GM04503 (cell line): ENCODE data around the gene HSPA12B.

ENCODE experiments used
- DNase-seq: peaks from one replicate; pipeline ENCODE4 v3.0.0-alpha.2; 2012; ENCODE audit warnings: low read depth

Gene HSPA12B

DNA sequence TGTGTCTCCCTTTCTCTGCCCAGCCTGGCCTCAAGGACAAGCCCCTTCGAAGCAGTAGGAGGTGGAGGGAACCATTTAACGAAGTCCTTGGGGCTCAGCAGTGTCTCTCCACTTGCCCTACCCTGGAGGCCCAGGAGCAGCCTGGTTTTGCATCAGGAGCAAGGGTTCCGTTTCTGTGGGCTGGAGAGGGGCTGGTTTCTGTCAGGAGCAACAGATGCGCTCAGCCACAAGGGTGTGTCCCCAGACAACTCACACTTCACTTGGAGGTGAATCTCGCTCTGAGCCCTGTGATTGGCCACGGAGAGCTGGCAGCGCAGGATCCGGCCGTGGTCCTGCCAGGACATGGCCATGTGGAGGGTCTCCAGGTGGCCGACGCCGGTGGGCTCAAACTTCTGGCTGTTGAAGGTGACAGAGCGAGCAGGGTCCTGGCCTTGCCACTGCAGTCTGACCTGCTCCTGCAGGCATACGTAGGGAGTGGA lies 27.0 kb upstream of the HSPA12B start:
- DNase-seq = no peak

DNA sequence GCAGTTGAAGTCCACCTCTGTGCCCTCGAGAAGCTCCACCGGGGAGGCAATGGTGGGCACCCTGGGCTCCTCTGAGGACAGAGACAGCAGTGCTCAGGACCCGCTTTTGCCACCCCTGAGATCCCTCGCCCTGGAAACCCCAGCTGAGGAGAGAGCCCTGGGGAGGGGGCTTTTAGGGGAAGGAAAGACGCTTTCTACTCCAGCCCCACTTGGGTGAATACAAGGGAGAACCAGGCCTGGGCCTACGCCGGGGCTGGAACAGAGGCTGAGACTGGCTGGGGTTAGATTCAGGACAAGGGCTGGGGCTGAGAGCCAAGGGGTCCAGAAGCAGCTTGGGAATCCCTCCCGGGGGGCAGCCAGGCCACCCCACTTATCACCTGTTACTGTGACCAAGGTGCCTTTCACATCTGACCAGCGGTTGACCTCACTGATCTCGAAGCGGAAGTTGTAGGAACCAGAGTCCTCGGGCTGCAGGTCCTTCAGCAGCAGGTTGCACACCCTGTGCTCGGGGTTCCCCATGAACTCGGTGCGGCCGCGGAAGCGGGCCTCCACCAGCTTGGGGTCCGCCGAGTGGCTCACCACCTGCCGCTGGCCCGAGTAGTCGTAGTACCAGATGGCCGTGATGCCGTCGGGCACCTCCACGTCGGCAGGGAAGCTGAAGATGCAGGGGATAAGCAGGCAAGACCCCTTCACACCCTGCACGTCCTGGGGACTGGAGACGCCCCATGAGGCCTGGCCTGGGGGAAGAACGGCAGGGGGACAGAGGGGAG lies 26.3 kb upstream of the HSPA12B start:
- DNase-seq = no peak

DNA sequence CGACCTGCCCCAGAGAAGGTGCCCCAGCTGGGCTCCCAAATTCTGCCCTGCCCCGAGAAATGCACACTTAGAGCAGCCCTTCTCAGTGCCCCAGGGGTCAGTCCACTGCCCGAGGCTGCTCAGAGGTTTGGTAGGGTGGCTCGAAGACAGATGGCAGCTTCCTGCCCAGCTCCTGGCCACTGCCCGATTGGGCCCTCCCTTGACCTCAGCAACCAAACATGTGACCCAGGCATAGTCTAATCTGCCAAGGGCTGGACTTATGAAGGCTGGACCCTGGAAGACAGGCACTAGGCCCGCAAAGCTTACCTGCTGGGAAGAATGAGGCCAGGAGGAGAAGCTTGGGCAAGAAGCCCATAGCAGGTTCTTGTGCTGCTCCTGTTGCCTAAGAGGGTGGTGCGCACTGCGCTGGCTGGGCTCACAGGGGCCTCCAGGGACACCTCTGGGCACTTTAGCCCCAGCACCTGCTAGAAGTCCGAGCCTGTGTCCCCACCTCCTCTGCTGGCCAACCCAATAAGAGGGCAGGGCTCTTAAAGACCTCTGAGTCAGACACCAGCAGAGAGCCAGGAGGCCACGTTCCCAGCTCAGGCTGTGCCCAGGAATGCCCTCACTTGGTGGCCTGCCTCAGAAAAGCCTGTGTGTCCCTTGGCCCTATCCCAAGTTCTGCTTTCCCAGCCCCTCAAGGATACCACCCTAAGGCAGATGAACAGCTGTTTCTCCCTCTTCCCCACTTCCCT lies 25.5 kb upstream of the HSPA12B start:
- no peak for DNase-seq

DNA sequence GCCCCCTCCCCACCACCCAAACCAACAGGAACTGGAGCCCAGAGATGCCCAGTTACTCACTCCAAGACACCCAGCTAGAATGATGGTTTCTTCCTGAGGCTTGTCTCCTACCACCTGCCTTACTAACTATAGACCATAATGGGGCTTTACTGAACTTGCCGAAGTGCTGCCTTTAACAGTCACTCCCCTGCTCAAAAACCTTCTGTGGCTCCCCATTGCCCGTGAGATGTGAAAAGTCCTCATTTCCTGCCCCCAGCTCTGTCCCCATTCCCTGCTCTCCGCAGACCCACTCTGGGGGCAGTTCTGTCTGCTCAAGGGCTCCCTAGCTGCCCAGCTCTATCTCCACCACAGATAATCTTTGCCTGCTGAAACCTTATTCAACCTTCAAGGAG lies 25.0 kb upstream of the HSPA12B start:
- no peak for DNase-seq

DNA sequence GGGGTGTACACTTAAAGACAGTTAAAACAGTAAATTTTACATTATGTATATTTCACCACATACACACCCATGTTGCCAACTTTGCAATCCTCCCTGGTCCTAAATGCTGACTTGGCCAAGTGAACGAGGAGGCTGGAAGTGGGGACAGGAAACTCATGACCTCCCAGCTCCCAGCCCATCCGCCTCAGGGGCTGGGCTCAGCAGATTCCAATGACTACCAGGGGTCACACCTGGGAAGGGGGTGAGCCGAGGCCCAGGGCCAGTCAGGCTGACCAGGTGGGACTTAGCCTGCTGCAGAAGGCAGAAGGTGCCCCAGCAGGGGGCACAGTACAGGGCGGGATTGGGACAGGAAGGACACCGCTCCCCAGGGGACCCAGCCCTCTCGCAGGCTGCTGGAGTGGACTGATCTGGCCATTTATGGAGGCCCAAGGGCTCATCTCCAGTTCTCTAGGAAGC lies 22.4 kb upstream of the HSPA12B start:
- DNase-seq = no peak

DNA sequence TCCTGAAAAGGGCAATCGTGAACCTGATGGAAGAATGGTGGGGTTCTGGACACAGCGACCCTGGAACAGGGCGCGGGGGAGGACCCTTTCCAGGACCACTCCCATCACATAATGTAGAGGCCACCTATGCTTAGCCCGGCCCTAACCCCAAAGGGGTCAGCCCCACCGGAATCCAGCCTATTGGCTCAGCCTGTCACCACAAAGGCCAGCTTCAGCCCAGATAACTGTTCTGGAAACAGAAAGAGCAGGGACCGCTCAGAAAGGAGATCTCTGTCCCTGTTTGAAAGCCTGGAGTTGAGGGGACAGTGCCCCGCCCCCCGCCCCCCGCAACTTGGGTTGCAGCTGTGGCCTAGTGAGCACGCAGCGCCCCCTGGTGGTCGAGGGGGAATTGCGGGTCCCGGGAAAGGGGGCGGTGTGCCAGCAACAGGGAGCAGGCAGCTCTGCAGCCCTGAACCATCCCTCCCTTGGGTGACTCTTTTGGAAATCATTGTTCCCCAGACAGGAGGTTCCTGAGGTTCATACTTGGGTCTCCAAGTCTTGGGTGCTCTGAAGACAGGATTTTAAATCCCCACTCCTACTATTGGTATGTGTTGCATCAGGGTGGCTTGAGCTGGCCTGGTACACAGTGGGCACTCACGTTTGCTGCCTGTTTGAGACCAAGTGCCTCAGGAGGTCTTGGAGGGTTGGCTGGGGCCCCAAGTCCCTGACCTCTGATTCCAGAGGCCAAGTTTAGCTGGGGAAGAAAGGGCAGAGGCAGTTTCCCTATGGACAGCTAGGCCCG lies 21.6 kb upstream of the HSPA12B start:
- DNase-seq = no peak

DNA sequence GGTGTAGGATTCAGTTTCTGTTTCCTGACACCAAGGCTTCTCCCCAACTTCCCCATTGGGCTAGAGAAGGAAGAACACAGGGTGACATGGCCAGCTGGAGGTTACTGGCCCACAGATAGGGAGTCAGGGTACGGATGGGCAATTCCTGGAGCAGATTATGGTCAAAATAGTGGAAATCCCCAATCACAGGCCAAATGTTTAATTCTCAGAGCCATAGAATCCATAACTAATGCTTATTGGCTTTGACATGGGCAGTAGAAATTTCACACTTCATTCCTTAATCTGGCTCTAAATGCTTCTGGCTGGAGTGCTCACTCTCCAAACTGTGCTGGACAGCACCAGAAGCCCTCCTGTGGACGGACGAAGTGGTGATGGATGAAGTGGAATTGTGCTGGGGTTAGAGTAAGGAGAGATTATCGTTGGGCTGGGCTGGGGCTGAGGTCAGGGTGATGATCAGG lies 21.0 kb upstream of the HSPA12B start:
- DNase-seq = no peak

DNA sequence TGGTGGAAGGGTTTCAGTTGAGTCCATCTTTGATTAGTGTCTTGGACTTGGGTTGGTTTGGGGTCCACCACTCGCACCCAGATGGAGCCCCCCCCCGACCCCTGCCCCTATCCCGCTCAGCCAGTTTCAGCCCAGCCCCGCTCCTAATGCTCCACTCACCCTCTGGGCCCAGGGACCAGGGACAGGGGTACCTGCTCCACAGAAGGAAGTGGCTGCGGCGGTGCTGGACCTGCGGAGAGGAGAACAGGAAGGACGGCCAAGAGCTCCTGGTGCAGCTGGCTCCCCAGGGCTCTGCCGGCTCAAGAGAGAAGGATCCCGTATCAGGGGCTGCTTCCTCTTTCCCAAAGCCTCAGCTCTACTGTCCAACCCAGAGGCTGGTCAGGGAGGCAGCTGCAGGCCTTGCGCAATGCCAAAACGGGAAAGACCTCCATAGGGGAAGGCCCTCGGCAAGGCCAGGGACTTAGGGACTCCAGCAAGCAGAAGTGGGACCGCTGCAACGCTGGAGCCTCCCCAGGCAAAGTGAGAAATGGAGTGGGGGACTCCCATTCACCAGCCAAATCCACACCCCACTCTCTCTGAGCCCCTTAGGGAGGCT lies 20.1 kb upstream of the HSPA12B start, which contains the start of gene SIGLEC1:
TSS of gene SIGLEC1 (minus strand) at position 322 of the 595 bp plus-strand sequence. CDS start 5,472 bp downstream, outside the sequence.
- DNase-seq = no peak

DNA sequence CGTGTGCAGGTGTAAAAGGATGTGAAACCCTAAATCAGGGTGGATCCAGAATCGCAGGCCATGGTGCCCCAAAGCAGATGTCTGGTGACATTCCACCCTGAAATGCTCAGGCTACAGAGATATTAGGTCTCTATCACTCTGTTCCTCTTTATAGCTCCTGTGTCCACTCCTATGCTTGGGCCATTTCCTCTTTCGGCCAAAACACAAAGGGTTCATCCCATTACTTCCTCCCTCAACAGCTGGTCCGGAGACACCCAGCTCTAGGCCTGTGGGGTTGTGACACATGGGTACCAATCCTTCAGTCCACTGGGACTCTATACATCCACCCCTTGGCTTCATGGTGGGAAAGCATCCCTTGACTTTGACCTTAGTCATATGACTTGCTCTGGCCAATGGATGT lies 18.4 kb upstream of the HSPA12B start:
- DNase-seq = no peak

DNA sequence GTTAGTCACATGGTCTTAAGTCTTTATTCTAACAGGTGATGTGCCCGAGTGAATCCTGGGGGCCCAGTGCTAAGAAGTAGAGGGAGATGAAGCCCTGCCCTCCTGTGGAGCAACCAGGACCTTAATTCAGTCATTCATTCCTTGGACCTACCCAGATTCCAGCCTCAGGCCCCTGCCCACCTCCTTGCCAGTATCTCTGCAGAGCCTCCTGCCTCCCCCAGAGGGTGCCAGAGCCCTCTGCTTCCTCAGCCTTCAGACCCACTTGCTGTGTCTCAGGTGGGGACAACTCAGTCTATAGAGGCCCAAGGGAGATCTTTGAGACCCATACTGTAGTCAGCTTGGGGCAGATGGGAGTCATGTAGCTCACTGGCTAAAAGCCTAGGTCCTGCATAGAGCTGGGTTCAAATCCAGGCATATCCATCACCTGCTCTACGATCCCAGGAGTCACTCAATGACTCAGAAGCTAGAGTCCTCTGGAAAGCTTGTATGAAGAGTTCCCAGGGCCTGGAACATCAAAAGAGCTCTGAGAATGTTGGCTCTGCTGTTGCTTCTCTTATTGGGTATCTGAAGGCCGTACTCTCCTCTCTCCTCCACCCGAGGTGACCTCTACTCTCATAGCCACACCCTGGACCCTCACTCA lies 16.2 kb upstream of the HSPA12B start:
- no peak for DNase-seq

DNA sequence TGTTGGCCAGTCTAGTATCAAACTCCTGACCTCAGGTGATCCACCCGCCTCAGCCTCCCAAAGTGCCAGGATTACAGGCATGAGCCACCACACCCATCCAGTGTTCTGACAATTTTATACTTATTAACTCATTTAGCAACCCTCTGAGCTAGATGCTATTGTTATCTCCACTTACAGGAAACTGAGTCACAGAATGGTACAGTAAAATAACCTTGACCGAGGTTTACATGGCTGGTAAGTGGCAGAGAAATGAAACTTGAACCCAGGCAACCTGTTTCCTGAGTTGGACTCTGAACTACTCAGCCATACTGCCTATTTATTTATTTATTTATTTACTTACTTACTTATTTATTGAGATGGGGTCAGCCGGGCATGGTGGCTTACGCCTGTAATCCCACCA lies 13.4 kb upstream of the HSPA12B start:
- DNase-seq = no peak

DNA sequence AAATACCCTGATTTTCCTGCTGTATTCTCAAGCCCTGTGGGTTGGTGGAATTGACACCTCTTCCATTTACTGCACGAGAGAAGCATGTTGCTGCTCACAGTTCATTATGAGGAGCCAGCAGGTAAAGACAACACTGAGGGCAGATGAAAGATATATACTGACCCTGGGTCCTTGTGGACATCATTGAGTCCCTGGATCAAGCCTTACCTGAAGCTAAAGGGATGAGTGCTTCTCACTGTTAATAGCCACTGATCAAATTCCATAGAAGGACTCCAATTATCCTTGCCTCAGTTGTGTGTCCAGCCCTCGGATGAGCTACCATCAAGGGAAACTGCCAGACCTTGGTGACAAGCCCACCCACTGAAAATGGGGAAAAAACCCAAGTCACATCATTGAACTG lies 12.4 kb upstream of the HSPA12B start:
- DNase-seq = no peak

DNA sequence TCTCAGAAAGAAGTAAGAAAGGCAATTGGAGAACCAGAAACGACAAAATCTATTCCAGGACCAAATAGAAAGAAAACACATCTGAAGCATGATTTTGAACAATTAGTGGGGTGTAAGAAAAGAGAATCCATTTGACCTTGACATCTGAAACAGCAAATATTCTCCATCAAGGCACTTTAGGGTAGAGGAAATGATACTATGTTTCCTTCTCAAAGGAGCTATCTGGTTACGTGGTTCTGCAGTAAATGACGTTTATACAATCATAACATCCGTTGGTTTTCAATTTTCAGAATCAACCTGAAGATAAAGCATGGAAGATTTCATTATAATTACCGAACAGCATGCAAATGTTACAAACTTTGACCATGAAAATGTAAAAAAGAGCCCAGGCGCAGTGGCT lies 11.9 kb upstream of the HSPA12B start:
- no peak for DNase-seq

DNA sequence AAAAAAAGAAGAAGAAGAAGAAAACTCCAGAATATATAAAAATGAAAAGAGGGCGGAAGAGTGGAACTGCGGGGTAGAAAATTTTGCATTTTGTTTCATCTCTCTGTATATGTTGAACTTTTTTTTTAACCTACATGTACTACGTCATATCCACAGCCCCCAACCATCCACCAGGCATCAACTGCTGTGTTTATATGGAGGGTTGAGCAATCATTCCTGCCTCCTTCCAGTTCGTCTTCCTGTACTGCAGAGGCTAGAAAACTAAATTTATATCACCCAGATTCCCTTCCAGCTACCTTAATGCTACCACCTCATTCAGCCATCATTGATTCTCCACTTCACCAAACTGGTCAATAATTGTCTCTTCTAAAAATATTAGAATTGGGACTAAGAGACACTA lies 10.6 kb upstream of the HSPA12B start:
- DNase-seq = no peak

DNA sequence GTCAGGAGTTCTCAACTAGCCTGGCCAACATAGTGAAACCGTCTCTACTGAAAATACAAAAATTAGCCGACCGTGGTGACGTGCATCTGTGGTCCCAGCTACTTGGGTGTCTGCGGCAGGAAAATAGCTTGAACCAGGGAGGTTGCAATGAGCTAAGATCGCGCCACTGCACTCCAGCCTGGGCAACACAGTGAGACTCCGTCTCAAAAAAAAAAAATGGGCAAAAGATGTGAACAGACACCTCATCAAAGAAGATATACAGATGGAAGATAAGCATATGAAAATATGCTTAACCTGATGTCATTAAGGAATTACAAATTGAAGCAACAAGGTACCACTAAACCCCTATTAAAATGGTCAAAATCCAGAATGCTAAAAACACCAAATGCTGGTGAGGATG lies 9.2 kb upstream of the HSPA12B start:
- no peak for DNase-seq

DNA sequence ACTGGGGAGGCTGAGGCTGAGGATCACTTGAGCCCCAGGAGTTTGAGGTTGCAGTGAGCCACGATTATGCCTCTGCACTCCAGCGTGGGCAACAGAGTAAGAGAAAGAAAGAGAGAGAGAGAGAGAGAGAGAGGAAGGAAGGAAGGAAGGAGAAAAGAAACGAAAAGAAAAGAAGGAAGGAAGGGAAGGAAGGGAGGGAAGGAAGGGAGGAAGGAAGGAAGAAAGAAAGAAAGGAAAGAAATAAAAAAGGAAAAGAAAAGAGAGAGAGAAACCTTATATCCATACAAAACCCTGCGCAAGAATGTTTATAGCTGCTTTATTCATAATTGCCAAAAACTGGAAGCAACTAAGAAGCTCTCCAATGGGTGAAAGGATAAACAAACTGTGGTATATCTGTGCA lies 8.1 kb upstream of the HSPA12B start:
- no peak for DNase-seq

DNA sequence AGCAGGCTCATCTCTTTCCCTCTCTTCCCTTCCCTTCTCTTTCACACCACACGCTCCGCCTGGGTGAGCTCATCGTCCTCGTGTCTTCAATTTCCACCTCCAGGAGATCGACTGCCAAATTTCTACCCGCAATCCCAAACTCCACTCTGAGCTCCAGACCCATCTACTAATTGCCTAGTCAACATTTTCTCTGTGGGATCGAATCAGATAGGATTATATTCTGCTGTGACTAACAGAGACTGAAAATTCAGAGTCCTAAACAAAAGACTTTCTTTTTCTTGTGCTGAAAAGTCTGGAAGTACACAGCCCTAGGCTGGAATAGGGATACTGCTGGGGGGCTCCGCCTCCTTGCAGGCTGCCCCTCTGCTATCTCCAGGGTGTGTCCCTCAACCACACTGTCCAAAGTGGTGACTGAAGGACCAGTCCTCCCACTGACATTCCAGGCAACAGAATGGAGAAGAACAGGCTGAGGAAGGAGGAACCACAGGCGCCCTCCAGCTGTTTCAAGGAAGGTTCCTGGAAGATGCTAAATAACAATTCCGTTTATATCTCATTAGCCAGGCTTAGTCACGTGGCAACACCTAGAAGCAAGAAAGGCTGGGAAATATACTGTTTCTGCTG lies 5.0 kb upstream of the HSPA12B start:
- peak; percentile 24 for DNase-seq

DNA sequence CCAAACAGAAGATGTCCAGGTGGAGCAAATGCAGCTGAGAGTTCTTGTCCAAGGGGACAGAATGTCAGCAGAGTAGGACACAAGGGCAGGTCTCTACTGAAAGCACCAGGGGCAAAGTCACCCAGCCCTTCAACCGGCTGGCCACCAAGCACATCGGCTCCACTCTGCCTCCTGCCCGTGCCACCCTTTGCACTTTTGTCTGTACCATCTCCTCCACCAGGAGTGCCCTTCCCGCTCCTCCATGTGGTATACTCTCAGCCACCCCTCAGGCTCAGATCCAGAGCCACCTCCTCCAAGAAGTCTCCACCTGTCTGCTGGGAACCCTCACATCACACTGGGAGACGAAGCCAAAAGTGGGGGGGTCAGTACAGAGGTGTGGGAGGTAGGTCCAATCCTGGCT lies 4.1 kb upstream of the HSPA12B start:
- no peak for DNase-seq

DNA sequence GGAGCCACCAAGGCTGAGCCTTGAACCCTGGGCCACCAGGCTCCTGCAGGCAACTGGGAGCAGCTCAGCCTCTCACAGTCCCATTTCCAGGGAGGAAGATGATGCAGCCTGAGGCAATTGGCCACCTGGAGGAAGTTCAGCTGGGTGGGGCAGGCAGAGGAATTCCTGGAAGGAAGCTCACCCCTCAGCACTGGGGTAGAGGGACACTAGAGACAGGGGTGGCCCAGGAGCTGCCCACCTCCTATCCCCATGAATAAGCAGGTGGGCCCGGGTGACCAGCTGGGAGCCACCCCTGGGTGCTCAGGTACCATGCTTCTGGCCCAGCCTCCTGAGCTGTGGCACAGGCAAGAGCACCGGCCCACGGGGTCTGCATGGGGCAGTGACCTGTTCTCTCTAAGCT lies 3.6 kb upstream of the HSPA12B start:
- DNase-seq = no peak

DNA sequence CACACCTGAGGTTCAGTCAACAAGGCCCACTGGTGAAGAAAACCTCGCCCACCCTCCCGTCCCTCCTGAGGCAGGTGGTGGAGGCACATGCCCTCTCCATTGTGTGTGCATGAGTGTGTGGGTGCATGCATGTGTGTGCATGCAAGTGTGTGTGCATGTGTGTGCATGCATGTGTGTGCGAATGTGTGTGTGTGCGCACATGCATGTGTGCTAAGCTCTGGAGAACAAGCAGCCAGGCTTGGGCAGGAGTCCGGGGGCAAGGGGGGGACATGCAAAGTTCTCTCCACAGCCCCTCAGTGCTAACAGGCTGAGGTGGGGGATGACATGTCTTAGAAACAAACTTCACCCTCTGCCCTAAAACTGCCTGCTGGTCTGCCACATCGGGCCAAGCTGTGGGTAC lies 3.1 kb upstream of the HSPA12B start:
- DNase-seq = no peak
